Activated CD4-positive, alpha-beta T cell treated with anti-CD3 and anti-CD28 coated beads, Interleukin-2, amount 10 ng/mL, durations not matched to agents 24 days and 14 days (primary cell): ENCODE measurements around the gene PHETA2. TPM values are rescaled to one million over a fixed set of nuclear protein-coding genes. Genes with fewer than 3 reads are reported as not detected.
"Not testable (repeated sequence)": the region's sequence is repeated elsewhere in the genome, so short reads cannot be mapped to it uniquely, and the experiment has no call there.

ENCODE experiments used
- DNase-seq: peaks from one replicate; pipeline ENCODE4 v3.0.0; 2022
- H3K27ac Mint-ChIP-seq: one replicate; pipeline ENCODE4 v1.8.0; 2022; ENCODE audit warnings: mild to moderate bottlenecking, mixed read lengths
- H3K27me3 Mint-ChIP-seq: one replicate; pipeline ENCODE4 v1.8.0; 2022; ENCODE audit warnings: mixed read lengths
- H3K36me3 Mint-ChIP-seq: one replicate; pipeline ENCODE4 v1.8.0; 2022; ENCODE audit warnings: low read depth, mild to moderate bottlenecking, mixed read lengths
- H3K4me1 Mint-ChIP-seq: one replicate; pipeline ENCODE4 v1.8.0; 2021; ENCODE audit warnings: mixed read lengths
- H3K4me3 Mint-ChIP-seq: one replicate; pipeline ENCODE4 v1.8.0; 2022; ENCODE audit warnings: mild to moderate bottlenecking, moderate library complexity, mixed read lengths
- H3K9me3 Mint-ChIP-seq: one replicate; pipeline ENCODE4 v1.8.0; 2021; ENCODE audit warnings: mixed read lengths
- intact Hi-C: fragments of 100-400 bp; cut with micrococcal nuclease; formaldehyde crosslinking; loops from one replicate; pipeline ENCODE4 v1.15.1; 2023
- total RNA-seq: library from RNA; stranded (reverse); gene quantifications from 2 replicates; pipeline ENCODE4 v1.2.3, GENCODE V29; 2022

PHETA2 gene
- total RNA-seq, 1 donor from 2014 or later: 6.2 TPM

GRCh38 chr22:42064629-42065028, 9.4 kb upstream of the PHETA2 start:
- intact Hi-C loops: no loop called here
- no peaks in the 10 kb centered on the region for H3K9me3 Mint-ChIP-seq
- no peak for DNase-seq
- H3K4me1 Mint-ChIP-seq: peaks cover 11% of the 10 kb centered on the region
- no peak overlapping the region for H3K27ac Mint-ChIP-seq
- H3K4me3 Mint-ChIP-seq: no peak overlapping the region
- no peaks in the 10 kb centered on the region for H3K27me3 Mint-ChIP-seq
- H3K36me3 Mint-ChIP-seq: peaks cover 67% of the 10 kb centered on the region

- no peaks in the 10 kb centered on the region for H3K27me3 Mint-ChIP-seq
- no peak overlapping the region for H3K4me3 Mint-ChIP-seq
- H3K27ac Mint-ChIP-seq: no peak overlapping the region
- H3K4me1 Mint-ChIP-seq: peaks cover 18% of the 10 kb centered on the region
- intact Hi-C loops: no loop called here
- peaks cover 58% of the 10 kb centered on the region for H3K36me3 Mint-ChIP-seq
- H3K9me3 Mint-ChIP-seq: no peaks in the 10 kb centered on the region
- DNase-seq: no peak
Observed at GRCh38 chr22:42065438-42066125, 8.5 kb upstream of the PHETA2 start.

- peaks cover 23% of the 10 kb centered on the region for H3K4me1 Mint-ChIP-seq
- H3K9me3 Mint-ChIP-seq: no peaks in the 10 kb centered on the region
- H3K4me3 Mint-ChIP-seq: no peak overlapping the region
- H3K27me3 Mint-ChIP-seq: no peaks in the 10 kb centered on the region
- peak; percentile 56 for DNase-seq
- peaks cover 51% of the 10 kb centered on the region for H3K36me3 Mint-ChIP-seq
- no peak overlapping the region for H3K27ac Mint-ChIP-seq
- intact Hi-C loops: no loop called here
Observed at GRCh38 chr22:42066126-42066761, 7.8 kb upstream of the PHETA2 start.

DNA sequence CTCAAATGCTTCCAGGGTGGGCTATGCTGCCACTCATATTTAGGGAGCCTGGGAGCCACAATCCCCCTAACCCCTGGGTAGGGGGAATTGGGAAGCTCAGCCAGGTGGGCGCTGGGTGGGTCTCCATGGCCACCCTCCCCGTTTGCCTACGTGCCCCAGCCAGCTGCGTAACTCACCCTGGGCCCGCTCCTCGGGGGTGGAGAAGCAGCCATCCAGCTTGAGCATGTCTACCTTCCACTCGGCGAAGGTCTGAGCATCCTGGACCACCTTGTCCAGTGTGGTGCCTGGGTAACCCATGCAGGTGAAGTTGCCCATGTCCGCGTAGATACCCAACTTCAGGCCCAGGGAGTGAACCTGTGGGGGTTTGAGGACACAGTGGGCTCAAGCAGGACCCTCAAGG, 7.1 kb upstream of the PHETA2 start:
- H3K4me3 Mint-ChIP-seq: no peak overlapping the region
- intact Hi-C loops: no loop called here
- no peak overlapping the region for H3K27ac Mint-ChIP-seq
- H3K9me3 Mint-ChIP-seq: no peaks in the 10 kb centered on the region
- peaks cover 47% of the 10 kb centered on the region for H3K36me3 Mint-ChIP-seq
- H3K4me1 Mint-ChIP-seq: peaks cover 29% of the 10 kb centered on the region
- H3K27me3 Mint-ChIP-seq: no peaks in the 10 kb centered on the region
- no peak for DNase-seq

DNA sequence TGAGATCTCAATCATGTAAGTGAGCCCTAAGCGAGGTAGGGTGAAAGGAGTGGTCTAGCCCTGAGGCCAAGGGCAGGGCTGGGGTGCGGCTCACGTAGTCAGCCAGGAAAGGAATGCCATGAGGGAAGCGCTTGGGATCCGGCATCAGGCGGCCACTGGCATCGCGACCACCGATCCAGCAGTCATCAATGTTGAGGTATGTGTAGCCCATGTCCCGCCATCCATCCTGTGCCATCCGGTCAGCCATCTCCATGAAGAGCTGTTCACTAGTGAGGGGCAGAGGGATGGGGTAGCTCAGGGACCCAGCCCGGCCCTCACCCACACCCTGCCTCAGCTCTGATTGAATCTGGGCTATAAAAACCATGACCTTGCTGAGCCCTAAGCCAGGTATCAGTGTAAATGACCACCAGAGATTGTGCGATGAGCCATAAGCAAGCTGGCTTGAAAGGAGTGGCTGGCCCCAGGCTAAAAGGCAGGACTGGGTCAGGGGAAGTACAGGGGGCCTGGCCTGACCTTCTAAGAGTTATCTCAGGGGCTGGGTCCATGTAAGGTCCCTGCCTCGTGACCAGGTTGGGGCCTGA, 6.3 kb upstream of the PHETA2 start:
- no peaks in the 10 kb centered on the region for H3K27me3 Mint-ChIP-seq
- intact Hi-C loops: no loop called here
- no peak overlapping the region for H3K4me3 Mint-ChIP-seq
- DNase-seq: no peak
- peaks cover 40% of the 10 kb centered on the region for H3K36me3 Mint-ChIP-seq
- no peaks in the 10 kb centered on the region for H3K9me3 Mint-ChIP-seq
- peaks cover 32% of the 10 kb centered on the region for H3K4me1 Mint-ChIP-seq
- no peak overlapping the region for H3K27ac Mint-ChIP-seq

GRCh38 chr22:42068291-42068690, 5.8 kb upstream of the PHETA2 start:
- H3K36me3 Mint-ChIP-seq: peaks cover 35% of the 10 kb centered on the region
- H3K4me1 Mint-ChIP-seq: peaks cover 36% of the 10 kb centered on the region
- no peak for DNase-seq
- H3K4me3 Mint-ChIP-seq: no peak overlapping the region
- no peaks in the 10 kb centered on the region for H3K9me3 Mint-ChIP-seq
- H3K27ac Mint-ChIP-seq: no peak overlapping the region
- intact Hi-C loops: no loop called here
- H3K27me3 Mint-ChIP-seq: no peaks in the 10 kb centered on the region

DNA sequence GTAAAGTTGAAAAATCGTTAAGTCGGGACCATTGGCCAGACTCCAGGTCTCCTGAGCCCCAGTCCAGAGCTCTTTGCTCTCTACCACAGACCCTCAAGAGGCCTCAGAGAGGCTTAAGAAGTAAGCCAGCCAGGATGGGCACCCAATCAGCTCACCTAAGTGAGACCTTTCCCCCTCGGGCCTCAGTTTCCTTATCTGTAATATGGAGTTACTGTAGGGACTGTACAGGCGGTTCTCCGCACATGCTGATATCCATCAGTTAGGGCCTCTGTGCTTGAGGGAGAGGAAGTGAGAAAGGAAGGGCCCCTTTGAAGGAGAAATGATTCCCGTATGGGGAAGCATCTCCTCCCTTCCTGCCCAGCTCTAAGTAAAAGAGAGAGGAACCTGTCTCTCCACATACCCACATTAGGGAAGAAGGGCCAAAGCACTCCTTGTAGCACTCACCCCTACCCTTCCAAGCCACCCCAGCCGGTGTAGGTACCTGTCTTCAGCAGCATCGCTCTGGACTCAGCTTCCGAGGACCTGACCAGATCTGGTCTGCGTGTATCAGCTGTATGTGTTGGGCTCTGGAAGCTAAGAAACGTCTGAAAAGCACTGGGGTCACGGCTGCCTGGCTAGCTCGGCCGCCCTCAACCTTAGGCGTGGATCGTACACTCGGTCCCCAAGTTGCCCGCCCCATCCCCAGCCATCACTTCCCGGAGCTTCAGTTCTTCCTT, 4.1 kb upstream of the PHETA2 start:
- H3K4me3 Mint-ChIP-seq: peak overlapping the region; percentile 93
- peaks cover 40% of the 10 kb centered on the region for H3K4me1 Mint-ChIP-seq

GRCh38 chr22:42070517-42071422, 3.3 kb upstream of the PHETA2 start, which contains the start of gene NAGA:
Gene NAGA, minus strand, starts transcription at chr22:42070812. Its CDS starts 515 bp downstream, at chr22:42070297.
- no peaks in the 10 kb centered on the region for H3K27me3 Mint-ChIP-seq
- intact Hi-C loops: loop anchor here (1.0 to 10.0 kb wide), 7 partner anchors 9 to 236 kb away; partner anchors contain the start of genes CENPM, NDUFA6, SMDT1 and SREBF2
- H3K4me3 Mint-ChIP-seq: peak within 1 kb of the TSS; percentile 93
- H3K36me3 Mint-ChIP-seq: peaks cover 21% of the 10 kb centered on the region
- DNase-seq: peak; percentile 98
- H3K27ac Mint-ChIP-seq: peak within 1 kb of the TSS; percentile 93
- H3K9me3 Mint-ChIP-seq: no peaks in the 10 kb centered on the region
- H3K4me1 Mint-ChIP-seq: peaks cover 39% of the 10 kb centered on the region

More for the DNA sequence above, 4.1 kb upstream of the PHETA2 start:
- no peak for DNase-seq
- Mint-ChIP-seq H3K27me3 (no peaks in the 10 kb centered on the region), H3K36me3 (peaks cover 27% of the 10 kb centered on the region), H3K9me3 (no peaks in the 10 kb centered on the region), H3K27ac (peak overlapping the region; percentile 93)
- intact Hi-C loops: loop anchor here (1.0 to 10.0 kb wide), 7 partner anchors 9 to 235 kb away; partner anchors contain the start of genes CENPM, NDUFA6, SMDT1 and SREBF2

DNA sequence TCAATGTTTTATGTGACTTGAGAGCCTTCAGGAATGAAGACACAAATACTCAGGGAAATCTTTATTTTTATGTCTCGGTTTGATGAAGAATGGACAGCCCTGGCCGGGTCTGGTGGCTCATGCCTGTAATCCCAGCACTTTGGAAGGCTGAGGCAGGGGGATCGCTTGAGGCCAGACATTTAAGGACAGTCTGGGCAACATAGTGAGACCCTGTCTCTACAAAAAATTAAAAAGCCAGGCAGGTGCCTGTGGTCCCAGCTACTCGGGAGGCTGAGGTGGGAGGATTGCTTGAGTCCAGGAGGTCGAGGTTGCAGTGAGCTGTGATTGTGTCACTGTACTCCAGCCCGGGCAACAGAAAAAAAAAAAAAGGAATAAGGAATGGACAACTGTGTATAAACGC, 2.5 kb upstream of the PHETA2 start:
- not testable (repeated sequence) for H3K27me3 Mint-ChIP-seq, DNase-seq, H3K9me3 Mint-ChIP-seq
- peak overlapping the region; percentile 93 for H3K4me3 Mint-ChIP-seq
- intact Hi-C loops: loop anchor here (2.0 to 10.0 kb wide), 5 partner anchors 41 to 237 kb away; partner anchors contain the start of genes CENPM, SREBF2 and WBP2NL
- H3K27ac Mint-ChIP-seq: peak overlapping the region; percentile 93
- peaks cover 37% of the 10 kb centered on the region for H3K4me1 Mint-ChIP-seq
- peaks cover 18% of the 10 kb centered on the region for H3K36me3 Mint-ChIP-seq

- no peaks in the 10 kb centered on the region for H3K27me3 Mint-ChIP-seq
- H3K27ac Mint-ChIP-seq: peak overlapping the region; percentile 79
- peaks cover 13% of the 10 kb centered on the region for H3K36me3 Mint-ChIP-seq
- H3K9me3 Mint-ChIP-seq: no peaks in the 10 kb centered on the region
- DNase-seq: no peak
- intact Hi-C loops: loop anchor here (10.0 kb wide), 1 partner anchor 238 kb away; the partner anchor contains the start of gene SREBF2
- H3K4me3 Mint-ChIP-seq: peak overlapping the region; percentile 71
- peaks cover 37% of the 10 kb centered on the region for H3K4me1 Mint-ChIP-seq
Observed at GRCh38 chr22:42072606-42073330, 1.3 kb upstream of the PHETA2 start.

- H3K36me3 Mint-ChIP-seq: peaks cover 7% of the 10 kb centered on the region
- H3K9me3 Mint-ChIP-seq: no peaks in the 10 kb centered on the region
- no peak for DNase-seq
- peak overlapping the region; percentile 71 for H3K4me3 Mint-ChIP-seq
- intact Hi-C loops: loop anchor here (10.0 kb wide), 1 partner anchor 239 kb away; the partner anchor contains the start of gene SREBF2
- no peaks in the 10 kb centered on the region for H3K27me3 Mint-ChIP-seq
- peaks cover 38% of the 10 kb centered on the region for H3K4me1 Mint-ChIP-seq
- H3K27ac Mint-ChIP-seq: peak overlapping the region; percentile 79
Observed at GRCh38 chr22:42073621-42074041, 417 bp upstream of the PHETA2 start.
